Body of pancreas (tissue), 4 donors: ENCODE results near the gene TESPA1. TPM values are rescaled to one million over a fixed set of nuclear protein-coding genes. Genes with fewer than 3 reads are reported as not detected.
A peak's percentile ranks its signal among the peaks of the same experiment; 100 is the strongest.

Experiments used
- ATAC-seq: fragments of 150-250 bp; one replicate; pipeline ENCODE4 v1.9.1; 2016
- DNase-seq, 4 donors: peaks; one replicate each; pipeline ENCODE4 v3.0.0-alpha.2; 2019
- H3K27ac ChIP-seq, 4 donors: fragments of 200-600 bp; sonication (generic); 1 replicate in 3 of 4; 2 replicates in 1 of 4; pipeline versions ENCODE4 v1.5.1 to v1.6.1; 2016 to 2019; ENCODE audit warnings: mild to moderate bottlenecking in 1 of 4, mixed read lengths in 1 of 4, moderate library complexity in 1 of 4
- H3K27me3 ChIP-seq, 2 donors: fragments of 200-600 bp; sonication (generic); one replicate each; pipeline ENCODE4 v1.6.0; 2016; ENCODE audit warnings: mild to moderate bottlenecking in 1 of 2
- H3K36me3 ChIP-seq, 2 donors: fragments of 200-600 bp; sonication (generic); replicated peaks in 1 of 2; 2 replicates each; pipeline ENCODE4 v1.5.1; 2016; ENCODE audit warnings: low read depth in 2 of 2; ENCODE audit not compliant: insufficient read depth in 1 of 2
- H3K4me1 ChIP-seq: fragments of 200-600 bp; sonication (generic); one replicate; pipeline ENCODE4 v1.6.0; 2016
- H3K4me3 ChIP-seq, 2 donors: fragments of 200-600 bp; sonication (generic); 1 replicate in 1 of 2; 2 replicates in 1 of 2; pipeline ENCODE4 v1.5.1; 2016 to 2019
- H3K9me3 ChIP-seq, 3 donors: fragments of 200-600 bp; sonication (generic); 1 replicate in 2 of 3; 2 replicates in 1 of 3; pipeline ENCODE4 v1.5.1; 2016
- CTCF ChIP-seq, 7 experiments: fragments of 450-650 bp in 4 of 7; fragments of 200-600 bp in 3 of 7; sonication (generic) in 3 of 7; IDR thresholded peaks; one replicate each; pipeline ENCODE4 v1.5.1; 2016 to 2019; ENCODE audit warnings: antibody characterized with exemption in 7 of 7
- POLR2A ChIP-seq, 3 donors: fragments of 450-650 bp; IDR thresholded peaks; one replicate each; pipeline ENCODE4 v1.6.1; 2016; ENCODE audit warnings: antibody characterized with exemption in 3 of 3, mild to moderate bottlenecking in 2 of 3
- WGBS, 2 donors: methylation state at CpG; one replicate each; pipeline ENCODE4 v1.1.5; 2017; 5-methylcytosine and 5-hydroxymethylcytosine counted together
- intact Hi-C: fragments of 100-400 bp; cut with DNase I; formaldehyde crosslinking; loops from one replicate; pipeline ENCODE4 v1.15.1; 2023
- total RNA-seq, 2 donors: library from RNA; depleted of rRNA; stranded (reverse); fragments of >200 nt; gene quantifications; one replicate each; pipeline ENCODE4 v1.1.0, GENCODE V29; 2016

Gene TESPA1
- total RNA-seq, 2 donors from 2014 or later: not detected

DNA sequence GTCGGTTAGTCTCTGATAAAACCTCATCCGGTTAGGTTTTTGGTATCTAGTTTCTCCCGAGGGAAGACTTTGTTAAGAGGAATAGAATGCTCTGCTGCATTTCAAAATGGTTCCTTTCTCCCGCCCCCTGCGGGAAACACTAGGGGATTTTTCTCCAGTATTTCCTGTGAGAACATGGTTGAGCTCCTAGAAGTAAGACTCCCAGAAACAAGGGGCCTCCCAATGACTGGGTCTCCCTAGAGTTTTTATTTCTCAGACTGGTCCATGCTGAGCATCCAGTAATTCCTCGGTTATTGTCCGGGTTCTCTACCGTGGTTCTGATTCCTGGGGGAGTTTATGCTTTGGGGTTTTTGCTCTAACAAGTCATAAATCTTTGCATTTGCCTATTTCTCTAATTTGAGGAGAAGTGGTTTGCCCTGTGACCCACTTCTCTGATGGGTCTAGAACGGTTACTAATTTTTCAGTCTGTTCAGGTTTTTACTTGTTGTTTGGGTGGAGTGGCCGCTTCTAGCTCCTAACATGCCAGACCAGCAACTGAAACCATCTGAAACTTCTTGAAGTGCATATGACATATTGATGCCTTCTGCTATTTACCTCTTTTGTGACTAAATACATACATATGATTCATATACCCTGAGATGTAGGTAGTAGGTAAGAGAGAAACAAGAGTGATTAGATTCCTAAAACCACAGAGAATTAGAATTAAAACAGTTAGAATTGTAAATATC is 25.1 kb downstream of the TESPA1 start:
- 42 to 59% methylated on average over 10 of the region's 10 CpGs for WGBS, 2 donors
- Histone ChIP-seq H3K4me1 (no peaks in the 10 kb centered on the region), H3K4me3 (no peak overlapping the region), H3K27me3 (no peaks in the 10 kb centered on the region), H3K9me3 (no peaks in the 10 kb centered on the region), H3K36me3 (no peaks in the 10 kb centered on the region), H3K27ac (no peak overlapping the region)
- no peak for DNase-seq
- ATAC-seq: no peak
- intact Hi-C loops: loop anchor here (10.0 kb wide), 3 partner anchors 205 to 375 kb away; partner anchors contain the start of gene PPP1R1A
- TF ChIP-seq CTCF (IDR thresholded peaks at IDR 0.05): no peak

DNA sequence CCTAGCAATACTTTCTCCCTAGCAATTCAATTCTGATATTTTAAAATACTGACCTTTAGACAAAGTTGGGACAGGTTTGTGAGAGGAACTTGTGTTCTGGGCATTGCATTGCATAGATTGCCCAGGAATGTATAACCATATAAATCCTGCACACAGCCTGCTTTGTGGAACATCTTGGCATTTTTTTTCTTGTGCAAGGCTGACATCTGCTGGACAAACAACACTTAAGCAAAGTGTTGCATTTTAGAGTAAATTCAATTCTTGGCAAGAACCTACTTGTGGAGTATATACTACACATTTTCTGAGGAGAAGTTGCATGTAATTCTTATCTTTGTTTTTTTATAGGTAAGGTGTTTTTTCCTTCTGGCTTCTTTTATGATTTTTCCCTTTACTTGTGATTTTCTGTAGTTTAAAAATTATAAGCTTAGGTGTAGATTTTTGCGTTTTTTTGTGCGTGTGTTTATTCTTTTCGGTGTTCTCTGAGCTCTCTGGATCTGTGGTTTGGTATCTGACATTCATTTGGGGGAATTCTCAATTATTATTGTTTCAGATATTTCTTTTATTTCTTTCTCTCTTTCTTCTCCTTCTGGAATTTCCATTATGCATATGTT is 26.4 kb downstream of the TESPA1 start:
- intact Hi-C loops: loop anchor here (10.0 kb wide), 2 partner anchors 203 to 233 kb away; no protein-coding TSS in a partner anchor
- TF ChIP-seq POLR2A (IDR thresholded peaks at IDR 0.05) (no peak), CTCF (IDR thresholded peaks at IDR 0.05) (peak; percentile 34 to 85 (median 70))
- WGBS, 2 donors: 90 to 93% methylated on average over 3 of the region's 3 CpGs

DNA sequence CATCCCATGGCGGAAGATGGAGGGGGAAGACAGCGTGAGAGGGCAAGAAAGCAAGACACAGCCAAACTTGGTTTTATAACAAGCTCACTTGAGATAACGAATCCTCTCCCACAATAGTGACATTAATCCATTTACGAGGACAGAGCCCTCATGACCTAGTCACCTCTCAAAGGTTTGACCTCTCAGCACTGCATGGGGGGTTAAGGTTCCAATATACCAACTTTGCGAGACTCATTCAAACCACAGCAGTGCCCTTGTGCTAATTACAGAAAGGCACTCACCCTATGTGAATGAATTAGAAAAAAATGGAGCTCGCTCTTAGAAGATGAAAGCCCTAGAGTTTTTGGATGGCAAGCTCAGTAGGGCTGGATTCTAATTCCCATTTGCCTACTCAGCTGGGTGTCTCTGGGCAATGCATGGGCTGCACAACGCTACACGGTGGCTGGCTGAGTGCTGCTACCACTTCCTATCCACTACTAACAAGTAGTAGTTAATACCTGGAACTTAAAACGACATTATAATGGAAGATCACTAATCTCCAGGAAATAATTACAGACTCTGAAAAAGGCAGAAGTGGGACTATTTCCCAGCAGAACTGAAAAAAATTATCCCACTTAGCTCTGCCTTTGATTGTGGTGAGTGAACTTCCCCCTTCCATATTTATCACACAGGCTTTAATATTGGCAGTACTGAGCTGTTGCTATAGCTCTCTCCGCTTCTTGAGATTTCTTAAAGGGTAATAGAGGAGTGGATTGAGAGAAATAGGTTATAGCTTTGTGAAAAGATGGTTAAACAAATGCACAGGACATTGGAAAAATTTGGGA is 27.5 kb downstream of the TESPA1 start:
- H3K27me3 ChIP-seq: no peaks in the 10 kb centered on the region
- DNase-seq (no peak), ATAC-seq (no peak)
- WGBS, 2 donors: 54 to 55% methylated on average over 10 of the region's 10 CpGs
- H3K4me1 ChIP-seq: no peaks in the 10 kb centered on the region
- H3K27ac ChIP-seq: no peak overlapping the region
- no peaks in the 10 kb centered on the region for H3K9me3 ChIP-seq
- TF ChIP-seq POLR2A (IDR thresholded peaks at IDR 0.05) (no peak), CTCF (IDR thresholded peaks at IDR 0.05) (no peak)
- intact Hi-C loops: loop anchor here (10.0 kb wide), 2 partner anchors 202 to 232 kb away; no protein-coding TSS in a partner anchor
- no peak overlapping the region for H3K4me3 ChIP-seq
- no peaks in the 10 kb centered on the region for H3K36me3 ChIP-seq

More for the DNA sequence above, 26.4 kb downstream of the TESPA1 start:
- Histone ChIP-seq H3K9me3 (no peaks in the 10 kb centered on the region), H3K36me3 (no peaks in the 10 kb centered on the region), H3K4me3 (no peak overlapping the region), H3K27ac (no peak overlapping the region), H3K4me1 (no peaks in the 10 kb centered on the region), H3K27me3 (no peaks in the 10 kb centered on the region)
- DNase-seq (peak; percentile 40 to 62 (median 48)), ATAC-seq (no peak)

GRCh38 chr12:54956322-54956721 is 28.2 kb downstream of the TESPA1 start:
- Histone ChIP-seq H3K4me1 (no peaks in the 10 kb centered on the region), H3K4me3 (no peak overlapping the region), H3K9me3 (no peaks in the 10 kb centered on the region), H3K27me3 (no peaks in the 10 kb centered on the region), H3K36me3 (no peaks in the 10 kb centered on the region), H3K27ac (no peak overlapping the region)
- WGBS, 2 donors: 41 to 46% methylated on average over 5 of the region's 5 CpGs
- intact Hi-C loops: loop anchor here (10.0 kb wide), 2 partner anchors 202 to 232 kb away; no protein-coding TSS in a partner anchor
- TF ChIP-seq CTCF (IDR thresholded peaks at IDR 0.05) (no peak), POLR2A (IDR thresholded peaks at IDR 0.05) (no peak)
- DNase-seq (no peak), ATAC-seq (no peak)
